Skeletal muscle cell (primary cell): ENCODE data around the gene ERCC2.
"Not testable (repeated sequence)": the region's sequence is repeated elsewhere in the genome, so short reads cannot be mapped to it uniquely, and the experiment has no call there.

Experiments used
- DNase-seq: peaks from one replicate; pipeline ENCODE4 v3.0.0-alpha.2; 2010; ENCODE audit warnings: low read depth
- H3K4me3 ChIP-seq: 2 replicates; pipeline ENCODE4 v1.5.1; 2011; ENCODE audit warnings: low read depth, mild to moderate bottlenecking, control low read depth, low read length, moderate library complexity

ERCC2 gene

GRCh38 chr19:45314708-45315245, 55.6 kb downstream of the ERCC2 start:
- DNase-seq, result no peak
- no peak overlapping the region for H3K4me3 ChIP-seq

GRCh38 chr19:45312285-45312684, 58.1 kb downstream of the ERCC2 start:
- DNase-seq, H3K4me3 ChIP-seq: not testable (repeated sequence)

DNA sequence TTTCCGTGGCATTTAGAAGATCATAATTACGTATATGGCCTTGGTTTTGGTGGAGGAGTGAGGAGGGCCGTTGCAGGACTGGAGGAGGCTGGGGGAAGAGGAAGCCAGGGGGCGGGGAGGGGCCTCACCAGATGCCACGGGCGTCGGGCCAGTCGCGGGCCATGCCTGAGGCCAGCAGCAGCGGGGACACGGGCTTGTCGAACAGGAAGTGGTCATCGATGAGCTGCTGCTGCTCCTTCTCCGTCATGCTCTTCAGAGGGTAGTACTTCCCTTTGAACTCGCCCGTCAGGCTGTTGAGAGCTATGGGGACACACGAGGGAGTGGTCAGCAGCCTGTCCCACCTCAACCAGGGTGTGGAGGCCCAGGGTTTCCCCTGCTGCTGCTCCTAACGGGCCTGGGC, 58.8 kb downstream of the ERCC2 start:
- no peak for DNase-seq
- no peak overlapping the region for H3K4me3 ChIP-seq

GRCh38 chr19:45309322-45309721, 61.1 kb downstream of the ERCC2 start:
- H3K4me3 ChIP-seq, DNase-seq: not testable (repeated sequence)

GRCh38 chr19:45307361-45307760, 63.0 kb downstream of the ERCC2 start:
- DNase-seq, result no peak
- no peak overlapping the region for H3K4me3 ChIP-seq

DNA sequence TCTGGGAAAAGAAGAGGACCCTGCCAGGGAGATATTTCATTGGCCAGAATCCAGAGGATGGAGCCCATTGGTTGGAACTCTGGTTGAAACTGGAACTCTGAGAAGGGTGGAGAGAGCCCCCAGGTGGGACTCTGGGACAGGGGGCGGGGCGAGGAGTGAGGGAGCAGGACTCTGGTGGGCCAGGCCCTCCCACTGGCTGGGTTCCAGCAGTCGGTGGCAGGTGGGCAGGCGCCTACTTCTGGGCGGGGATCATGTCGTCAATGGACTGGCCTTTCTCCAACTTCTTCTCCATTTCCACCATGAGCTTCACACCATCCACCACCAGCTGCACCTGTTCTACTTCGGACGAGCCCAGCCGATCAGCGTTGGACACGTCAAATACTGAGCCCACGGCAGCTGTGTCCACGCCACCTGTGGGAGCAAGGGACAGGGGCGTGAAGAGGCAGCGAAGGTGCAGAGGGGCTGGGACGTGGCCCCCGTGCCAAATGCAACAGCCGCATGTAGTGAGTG, 63.8 kb downstream of the ERCC2 start:
- no peak overlapping the region for H3K4me3 ChIP-seq
- DNase-seq, result no peak

DNA sequence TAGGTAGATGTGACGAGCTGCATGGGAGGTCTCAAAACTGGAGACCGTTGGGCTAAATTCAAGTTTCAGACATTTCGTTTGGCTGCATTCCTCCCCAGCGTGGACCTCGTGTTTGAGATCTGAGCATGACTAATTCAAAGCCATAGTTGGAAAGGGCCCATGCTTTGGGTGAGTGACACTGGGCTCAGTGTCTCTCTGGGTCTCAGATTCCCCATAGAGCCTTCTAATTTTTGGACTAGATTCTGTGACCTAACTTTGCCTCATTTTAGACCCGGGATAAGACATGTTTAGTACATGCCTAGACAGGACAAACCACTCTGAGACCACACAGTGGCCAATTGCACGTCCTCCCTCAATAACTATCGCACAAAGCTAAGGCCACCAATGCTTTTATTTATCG, 64.3 kb downstream of the ERCC2 start:
- H3K4me3 ChIP-seq, result no peak overlapping the region
- no peak for DNase-seq

GRCh38 chr19:45305421-45305820, 65.0 kb downstream of the ERCC2 start:
- DNase-seq, result no peak
- no peak overlapping the region for H3K4me3 ChIP-seq

- DNase-seq, result no peak
- H3K4me3 ChIP-seq, result no peak overlapping the region
Observed at GRCh38 chr19:45305007-45305406, 65.4 kb downstream of the ERCC2 start.

DNA sequence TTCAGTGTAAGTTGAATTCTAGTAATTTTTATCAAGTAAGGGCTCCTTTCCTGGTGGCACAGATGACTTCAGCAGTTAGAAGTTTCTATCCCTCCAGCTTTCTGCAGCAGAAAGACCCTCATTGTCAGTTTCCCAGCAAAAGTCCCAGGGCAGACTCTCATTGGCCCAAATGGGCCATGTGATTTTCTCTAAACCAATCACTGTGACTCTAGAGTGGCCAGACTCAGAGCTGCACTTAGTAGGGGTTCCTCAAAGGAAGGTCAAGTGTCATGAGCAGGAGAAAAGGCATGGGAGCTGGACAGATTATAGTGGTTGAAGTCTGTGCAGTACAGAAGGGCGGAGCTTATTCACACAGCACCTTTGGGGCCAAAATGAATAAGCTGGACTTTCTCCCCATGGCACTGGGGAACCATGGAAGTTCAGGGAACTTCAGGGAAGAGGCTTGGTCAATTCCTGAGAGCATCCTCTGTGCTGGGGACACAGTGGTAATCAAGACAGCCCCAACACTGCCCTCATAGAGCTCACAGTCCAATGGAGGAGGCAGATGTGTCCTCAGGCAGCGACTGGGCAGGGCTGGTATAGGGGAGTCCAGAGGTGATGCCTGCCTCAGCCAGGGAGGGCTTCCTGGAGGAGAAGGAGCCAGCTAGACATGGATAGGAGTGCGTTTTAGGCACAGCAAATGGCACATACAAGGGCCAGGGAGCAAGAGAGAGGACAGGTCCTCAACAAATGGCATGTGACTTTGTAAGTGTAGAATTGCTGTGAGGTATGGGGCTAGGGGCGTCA, 66.0 kb downstream of the ERCC2 start:
- no peak overlapping the region for H3K4me3 ChIP-seq
- no peak for DNase-seq

DNA sequence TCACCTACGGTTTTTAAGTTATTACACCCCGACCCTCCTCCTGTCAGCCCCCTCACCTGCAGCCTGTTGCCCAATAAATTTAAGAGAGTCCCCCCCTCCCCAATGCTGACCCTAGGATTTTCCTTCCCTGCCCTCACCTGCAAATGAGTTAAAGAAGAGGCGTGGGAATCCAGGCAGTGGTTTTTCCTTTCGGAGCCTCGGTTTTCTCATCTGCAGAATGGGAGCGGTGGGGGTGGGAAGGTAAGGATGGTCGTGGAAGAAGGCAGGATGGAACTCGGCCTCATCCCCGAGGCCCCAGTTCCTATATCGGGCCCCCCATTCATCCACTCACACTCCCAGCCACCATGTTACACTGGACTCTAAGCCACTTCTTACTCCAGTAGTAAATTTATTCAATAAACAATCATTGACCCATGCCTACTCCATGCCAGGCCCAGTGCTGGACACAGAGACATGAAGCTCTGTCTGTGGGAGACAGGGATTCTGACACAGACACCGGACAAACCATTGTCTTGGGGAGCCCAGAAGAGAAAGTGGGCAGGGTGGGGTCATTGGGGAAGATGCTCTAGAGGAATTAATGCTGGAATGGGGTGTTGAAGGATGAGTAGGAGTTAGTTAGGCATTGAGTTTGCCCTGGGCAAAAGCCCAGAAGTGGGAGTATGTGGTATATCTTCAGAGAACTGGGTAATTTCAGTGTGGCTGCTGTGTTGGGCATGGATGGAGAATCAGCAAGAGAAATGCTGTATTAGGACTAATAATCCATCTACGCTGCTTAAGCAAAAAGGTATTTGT, 66.9 kb downstream of the ERCC2 start:
- no peak overlapping the region for H3K4me3 ChIP-seq
- DNase-seq, result no peak

DNA sequence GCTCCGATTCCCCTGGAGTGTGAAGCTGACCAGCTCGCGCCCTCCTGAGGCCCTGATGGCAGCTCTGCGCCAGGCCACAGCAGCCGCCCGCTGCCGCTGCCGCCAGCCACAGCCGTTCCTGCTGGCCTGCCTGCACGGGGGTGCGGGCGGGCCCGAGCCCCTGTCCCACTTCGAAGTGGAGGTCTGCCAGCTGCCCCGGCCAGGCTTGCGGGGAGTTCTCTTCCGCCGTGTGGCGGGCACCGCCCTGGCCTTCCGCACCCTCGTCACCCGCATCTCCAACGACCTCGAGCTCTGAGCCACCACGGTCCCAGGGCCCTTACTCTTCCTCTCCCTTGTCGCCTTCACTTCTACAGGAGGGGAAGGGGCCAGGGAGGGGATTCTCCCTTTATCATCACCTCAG, 68.0 kb downstream of the ERCC2 start:
- H3K4me3 ChIP-seq, result no peak overlapping the region
- DNase-seq, result no peak
